GM13976 (cell line): ENCODE results near the gene ZSWIM3.

Experiments used
- DNase-seq: peaks from one replicate; pipeline ENCODE4 v3.0.0; 2012; ENCODE audit warnings: low spot score
- in situ Hi-C: fragments of 300-500 bp; cut with MboI; formaldehyde crosslinking; loops from one replicate; pipeline ENCODE4 v1.12.0; 2022; ENCODE audit warnings: low sequenced_read_pairs, mixed read lengths, inconsistent platforms; ENCODE audit not compliant: unreplicated experiment
- TF ChIP-seq, protein P1 (sequence below): IDR thresholded peaks from 2 replicates; pipeline ENCODE4 v1.5.1; 2012; ENCODE audit warnings: borderline replicate concordance, mild to moderate bottlenecking; ENCODE audit not compliant: insufficient read depth; ENCODE audit errors: extremely low read depth, missing control alignments, control extremely low read depth

Gene ZSWIM3

DNA sequence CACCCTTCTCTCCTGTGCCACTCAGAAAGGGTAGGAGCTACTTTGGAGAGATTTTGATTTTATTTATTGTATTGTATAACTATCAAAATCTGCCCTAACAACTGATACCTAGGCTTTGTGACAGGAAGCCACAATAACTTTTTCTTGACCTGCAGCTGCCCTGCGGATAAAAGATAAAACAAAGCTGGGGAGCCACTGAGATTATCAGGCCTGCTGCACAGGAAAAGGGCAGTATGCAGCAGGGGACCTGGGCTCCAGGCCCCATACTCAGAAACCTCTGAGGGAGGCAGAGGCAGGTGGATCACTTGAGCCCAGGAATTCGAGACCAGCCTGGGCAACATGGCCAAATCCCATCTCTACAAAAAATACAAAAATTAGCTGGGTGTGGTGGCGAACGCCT is 24.8 kb upstream of the ZSWIM3 start:
- no peak for DNase-seq
- in situ Hi-C loops, result no loop called here
- TF ChIP-seq, protein P1, sequence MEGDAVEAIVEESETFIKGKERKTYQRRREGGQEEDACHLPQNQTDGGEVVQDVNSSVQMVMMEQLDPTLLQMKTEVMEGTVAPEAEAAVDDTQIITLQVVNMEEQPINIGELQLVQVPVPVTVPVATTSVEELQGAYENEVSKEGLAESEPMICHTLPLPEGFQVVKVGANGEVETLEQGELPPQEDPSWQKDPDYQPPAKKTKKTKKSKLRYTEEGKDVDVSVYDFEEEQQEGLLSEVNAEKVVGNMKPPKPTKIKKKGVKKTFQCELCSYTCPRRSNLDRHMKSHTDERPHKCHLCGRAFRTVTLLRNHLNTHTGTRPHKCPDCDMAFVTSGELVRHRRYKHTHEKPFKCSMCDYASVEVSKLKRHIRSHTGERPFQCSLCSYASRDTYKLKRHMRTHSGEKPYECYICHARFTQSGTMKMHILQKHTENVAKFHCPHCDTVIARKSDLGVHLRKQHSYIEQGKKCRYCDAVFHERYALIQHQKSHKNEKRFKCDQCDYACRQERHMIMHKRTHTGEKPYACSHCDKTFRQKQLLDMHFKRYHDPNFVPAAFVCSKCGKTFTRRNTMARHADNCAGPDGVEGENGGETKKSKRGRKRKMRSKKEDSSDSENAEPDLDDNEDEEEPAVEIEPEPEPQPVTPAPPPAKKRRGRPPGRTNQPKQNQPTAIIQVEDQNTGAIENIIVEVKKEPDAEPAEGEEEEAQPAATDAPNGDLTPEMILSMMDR, result no peak

DNA sequence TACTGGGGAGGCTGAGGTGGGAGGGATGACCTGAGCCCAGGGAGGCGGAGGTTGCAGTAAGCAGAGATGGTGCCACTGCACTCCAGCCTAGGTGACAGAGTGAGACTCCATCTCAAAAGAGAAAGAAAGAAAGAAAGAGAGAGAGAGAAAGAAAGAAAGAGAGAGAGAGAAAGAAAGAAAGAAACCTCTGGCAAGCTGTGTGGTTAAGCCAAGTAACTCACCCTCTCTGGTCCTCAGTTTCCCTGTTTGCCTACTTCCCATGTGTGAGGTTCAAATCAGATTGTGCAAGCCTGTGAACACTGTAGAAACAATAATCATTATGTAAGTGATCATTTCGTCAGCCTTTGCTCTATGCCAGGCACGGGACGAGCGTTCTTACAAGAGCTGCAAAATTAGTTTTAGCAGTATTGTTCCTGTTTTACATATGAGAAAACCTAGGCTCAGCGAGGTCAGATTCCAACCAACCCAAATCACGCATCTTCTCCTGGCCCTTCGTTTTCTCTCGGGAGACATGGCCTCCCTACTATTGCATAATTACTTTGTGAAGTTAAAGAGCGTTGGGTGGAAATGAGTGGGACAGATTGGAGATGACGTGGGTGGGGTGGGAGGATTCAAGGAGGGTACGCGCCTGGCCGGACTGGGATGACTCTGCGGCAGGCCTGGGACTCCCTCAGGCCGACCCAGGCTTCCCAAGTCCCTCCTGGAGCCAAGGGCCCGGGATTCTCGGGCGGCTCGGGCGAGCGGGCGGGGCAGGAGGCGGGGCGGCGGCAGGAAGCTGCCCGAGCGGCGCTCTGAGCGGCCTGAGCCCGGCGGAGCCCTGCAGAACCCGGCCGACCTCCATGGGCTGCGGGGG is 24.2 kb upstream of the ZSWIM3 start, which contains the start of gene SNX21:
Gene SNX21, plus strand, starts transcription at position 770 of the 853 bp plus-strand sequence. CDS start 121 bp downstream, outside the sequence.
- TF ChIP-seq, protein P1, result no peak
- in situ Hi-C loops, result no loop called here
- peak; percentile 77 for DNase-seq

DNA sequence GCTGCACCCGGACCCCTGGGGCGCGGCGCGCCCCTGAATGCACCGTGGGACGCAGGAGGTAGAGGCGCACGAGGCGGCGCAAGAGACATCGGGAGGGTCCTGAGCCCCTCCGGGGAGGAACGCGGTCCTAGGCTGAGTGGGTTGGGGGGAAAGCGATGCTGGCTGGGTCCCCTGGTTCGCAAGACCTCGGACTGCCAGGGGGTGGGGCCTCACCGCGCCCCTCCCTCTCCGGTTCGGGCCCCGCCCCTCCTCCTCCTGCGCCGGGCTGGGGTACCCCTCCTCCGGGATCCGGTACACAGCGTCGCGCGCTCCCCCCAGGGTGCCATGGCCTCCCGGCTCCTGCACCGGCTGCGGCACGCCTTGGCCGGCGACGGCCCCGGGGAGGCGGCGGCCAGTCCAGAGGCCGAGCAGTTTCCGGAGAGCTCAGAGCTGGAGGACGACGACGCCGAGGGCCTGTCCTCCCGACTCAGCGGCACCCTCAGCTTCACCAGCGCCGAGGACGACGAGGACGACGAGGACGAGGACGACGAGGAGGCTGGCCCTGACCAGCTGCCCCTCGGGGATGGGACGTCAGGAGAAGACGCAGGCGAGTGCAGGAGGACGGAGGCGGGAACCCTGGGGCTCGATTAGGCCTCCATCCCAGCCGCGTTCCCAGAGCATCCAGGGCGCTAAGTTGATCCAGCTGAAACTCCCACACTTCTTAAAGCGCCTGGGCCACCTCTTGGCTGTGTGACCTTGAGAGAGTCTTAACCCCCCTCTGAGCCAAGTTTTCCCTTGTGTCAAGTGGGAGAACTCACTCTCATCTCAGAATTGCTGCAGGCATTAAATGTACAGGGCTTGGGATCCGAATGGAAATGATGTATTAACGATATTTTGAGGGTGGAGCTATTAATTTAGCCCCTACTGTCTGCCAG is 23.3 kb upstream of the ZSWIM3 start:
- in situ Hi-C loops, result no loop called here
- DNase-seq, result peak; percentile 85
- TF ChIP-seq, protein P1, result no peak

DNA sequence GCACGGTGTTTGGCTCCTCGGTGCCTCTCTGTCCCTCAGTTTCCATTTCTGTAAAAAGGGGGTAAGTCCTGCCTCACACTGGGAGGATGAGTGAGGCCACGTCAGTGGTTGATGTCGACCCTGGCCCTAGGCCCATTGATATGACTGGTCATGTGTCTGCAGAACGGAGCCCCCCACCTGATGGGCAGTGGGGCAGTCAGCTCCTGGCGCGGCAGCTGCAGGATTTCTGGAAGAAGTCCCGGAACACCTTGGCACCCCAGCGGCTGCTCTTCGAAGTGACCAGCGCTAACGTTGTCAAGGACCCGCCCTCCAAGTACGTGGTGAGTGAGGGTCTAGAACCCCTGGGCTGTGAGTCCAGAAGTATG is 22.6 kb upstream of the ZSWIM3 start:
- no peak for DNase-seq
- TF ChIP-seq, protein P1, result no peak
- in situ Hi-C loops, result no loop called here

DNA sequence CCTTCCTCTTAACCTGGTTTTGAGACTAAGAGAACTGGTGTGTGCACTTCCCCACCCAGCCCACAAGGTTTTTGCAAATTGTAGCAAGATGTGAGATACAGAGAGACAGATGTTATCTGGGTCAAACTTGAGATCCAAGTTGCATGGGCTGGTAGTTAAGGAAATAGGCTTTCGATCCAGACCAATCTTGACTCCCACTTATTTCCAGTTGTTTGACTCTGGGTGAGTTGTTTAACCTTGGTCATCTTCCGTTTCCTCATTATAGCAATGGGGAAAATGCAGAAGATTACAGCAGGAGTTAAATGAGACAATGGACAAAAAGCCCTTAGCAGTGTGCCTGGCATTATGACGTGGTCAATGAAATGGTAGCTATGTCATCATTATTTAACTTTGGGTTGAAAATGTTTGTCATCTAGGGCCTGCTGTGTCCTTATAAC is 22.1 kb upstream of the ZSWIM3 start:
- no peak for DNase-seq
- TF ChIP-seq, protein P1, result no peak
- in situ Hi-C loops, result no loop called here

DNA sequence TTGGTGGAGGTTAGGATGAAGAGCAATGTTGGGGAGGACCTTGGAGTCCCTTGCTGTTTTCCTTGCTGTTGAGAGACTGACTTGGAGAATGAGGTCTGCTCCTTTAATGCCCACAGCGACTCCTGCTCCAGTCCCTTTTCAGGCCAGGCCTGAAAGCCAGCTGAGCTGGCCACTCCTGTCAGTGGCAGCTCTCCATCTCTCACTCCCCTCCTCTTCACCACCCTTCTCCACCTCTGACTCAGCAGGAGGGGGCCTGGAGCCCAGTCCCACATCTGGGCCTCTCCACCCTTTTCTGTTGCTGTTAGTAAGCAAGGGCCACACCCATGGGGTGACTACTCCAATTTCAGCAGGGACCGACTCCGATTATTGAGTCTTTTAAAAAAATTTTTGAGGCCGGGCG is 21.6 kb upstream of the ZSWIM3 start:
- in situ Hi-C loops, result no loop called here
- DNase-seq, result no peak
- TF ChIP-seq, protein P1, result no peak
